Activated CD4-positive, alpha-beta T cell treated with anti-CD3 and anti-CD28 coated beads, Interleukin-2, amount 50 U/mL, for 1 hour (primary cell): Measurements from ENCODE around the gene EPB41L4B.

Experiments used
- DNase-seq: peaks from one replicate; pipeline ENCODE4 v3.0.0-alpha.2; 2020

The EPB41L4B gene

GRCh38 chr9:109319626-109320241 lies 1.1 kb downstream of the EPB41L4B start:
- DNase-seq: no peak

GRCh38 chr9:109319017-109319625 lies 1.7 kb downstream of the EPB41L4B start:
- no peak for DNase-seq

- no peak for DNase-seq
Measured at GRCh38 chr9:109317979-109318741, 2.7 kb downstream of the EPB41L4B start.

GRCh38 chr9:109317311-109317978 lies 3.4 kb downstream of the EPB41L4B start:
- no peak for DNase-seq

GRCh38 chr9:109316207-109316640 lies 4.6 kb downstream of the EPB41L4B start:
- DNase-seq: no peak

GRCh38 chr9:109315480-109316206 lies 5.2 kb downstream of the EPB41L4B start:
- DNase-seq: no peak

GRCh38 chr9:109314011-109314531 lies 6.8 kb downstream of the EPB41L4B start:
- DNase-seq: no peak

- no peak for DNase-seq
Measured at GRCh38 chr9:109313351-109313750, 7.5 kb downstream of the EPB41L4B start.

- DNase-seq: no peak
Measured at GRCh38 chr9:109312783-109313182, 8.1 kb downstream of the EPB41L4B start.

- DNase-seq: no peak
Measured at GRCh38 chr9:109311731-109312130, 9.1 kb downstream of the EPB41L4B start.

GRCh38 chr9:109311286-109311685 lies 9.6 kb downstream of the EPB41L4B start:
- no peak for DNase-seq

- no peak for DNase-seq
Measured at GRCh38 chr9:109310486-109310901, 10.4 kb downstream of the EPB41L4B start.

- DNase-seq: no peak
Measured at GRCh38 chr9:109309282-109309681, 11.6 kb downstream of the EPB41L4B start.

- DNase-seq: no peak
Measured at GRCh38 chr9:109307380-109308240, 13.2 kb downstream of the EPB41L4B start.

- DNase-seq: no peak
Measured at GRCh38 chr9:109305801-109306200, 15.1 kb downstream of the EPB41L4B start.

- DNase-seq: no peak
Measured at GRCh38 chr9:109304347-109304746, 16.5 kb downstream of the EPB41L4B start.

GRCh38 chr9:109303900-109304299 lies 17.0 kb downstream of the EPB41L4B start:
- no peak for DNase-seq

GRCh38 chr9:109302606-109303005 lies 18.3 kb downstream of the EPB41L4B start:
- DNase-seq: no peak

- DNase-seq: no peak
Measured at GRCh38 chr9:109301012-109301411, 19.8 kb downstream of the EPB41L4B start.

- no peak for DNase-seq
Measured at GRCh38 chr9:109299891-109300290, 21.0 kb downstream of the EPB41L4B start.

GRCh38 chr9:109297899-109298298 lies 23.0 kb downstream of the EPB41L4B start:
- no peak for DNase-seq
